H1 (cell line): Measurements from ENCODE around the gene MGRN1. TPM values are rescaled to one million over a fixed set of nuclear protein-coding genes. Genes with fewer than 3 reads are reported as not detected.

Source experiments
- CHD1 ChIP-seq: IDR thresholded peaks from 2 replicates; pipeline ENCODE4 v1.6.1; 2012; ENCODE audit warnings: low read depth, low read length, improper control_type of control experiment
- CHD7 ChIP-seq: fragments of 300-600 bp; sonication (generic); IDR thresholded peaks from 2 replicates; pipeline ENCODE4 v1.7.1; 2012; ENCODE audit warnings: low read length, moderate library complexity, mild to moderate bottlenecking, inconsistent platforms; ENCODE audit not compliant: insufficient replicate concordance
- GABPA ChIP-seq: IDR thresholded peaks from 2 replicates; pipeline ENCODE4 v1.6.1; 2011; ENCODE audit warnings: mild to moderate bottlenecking, low read length, moderate library complexity, borderline replicate concordance; ENCODE audit not compliant: insufficient read depth
- KDM1A ChIP-seq: fragments of 200-600, 300-600 bp; sonication (generic); IDR thresholded peaks from 2 replicates; pipeline ENCODE4 v1.7.1; 2016; ENCODE audit warnings: mild to moderate bottlenecking, low read length, borderline replicate concordance
- NRF1 ChIP-seq: IDR thresholded peaks from 2 replicates; pipeline ENCODE4 v1.6.1; 2011; ENCODE audit warnings: mild to moderate bottlenecking, low read depth, low read length, improper control_type of control experiment
- PHF8 ChIP-seq: fragments of 200-600 bp; sonication (generic); conservative IDR thresholded peaks from 2 replicates; pipeline ENCODE4 v1.7.1; 2012; ENCODE audit warnings: low read depth, mild to moderate bottlenecking, inconsistent platforms, low read length, moderate library complexity
- POLR2A ChIP-seq, 2 experiments: IDR thresholded peaks; 1 replicate in 1 of 2; 2 replicates in 1 of 2; pipeline ENCODE4 v1.6.1; 2011; ENCODE audit warnings: low read depth in 2 of 2, low read length in 2 of 2, mild to moderate bottlenecking in 2 of 2; ENCODE audit errors: control extremely low read depth in 1 of 2
- TAF7 ChIP-seq: optimal IDR thresholded peaks from 2 replicates; pipeline ENCODE3; 2011; ENCODE audit warnings: low read depth, mild to moderate bottlenecking, inconsistent platforms, low read length, moderate library complexity, borderline replicate concordance
- polyA plus RNA-seq, 7 experiments: library from polyadenylated mRNA; depleted of rRNA in 3 of 7; stranded (reverse) in 5 of 7; unstranded in 2 of 7; fragments of >200 nt in 5 of 7; fragments of 200-250 nt in 2 of 7; gene quantifications; 1 replicate in 5 of 7; 2 replicates in 1 of 7; 4 replicates in 1 of 7; pipeline versions ENCODE4 v1.2.1 to v1.2.3, GENCODE V29; 2011 to 2013; ENCODE audit warnings: missing spikeins in 2 of 7, mixed read lengths in 2 of 7
- total RNA-seq: library from RNA; stranded (reverse); fragmentation: NEBNext Ultra II Directional; extraction: Animal tissue kit (Norgen Biotek cat#: 25700); gene quantifications from 2 replicates; pipeline ENCODE4 v1.2.1, GENCODE V29; 2021

Gene MGRN1
- total and polyA plus RNA-seq, 2 of the 8 experiments (the other 6 are each of a cell fraction or from before 2014, with no cell fraction given), result 15.0 to 82.3 TPM

DNA sequence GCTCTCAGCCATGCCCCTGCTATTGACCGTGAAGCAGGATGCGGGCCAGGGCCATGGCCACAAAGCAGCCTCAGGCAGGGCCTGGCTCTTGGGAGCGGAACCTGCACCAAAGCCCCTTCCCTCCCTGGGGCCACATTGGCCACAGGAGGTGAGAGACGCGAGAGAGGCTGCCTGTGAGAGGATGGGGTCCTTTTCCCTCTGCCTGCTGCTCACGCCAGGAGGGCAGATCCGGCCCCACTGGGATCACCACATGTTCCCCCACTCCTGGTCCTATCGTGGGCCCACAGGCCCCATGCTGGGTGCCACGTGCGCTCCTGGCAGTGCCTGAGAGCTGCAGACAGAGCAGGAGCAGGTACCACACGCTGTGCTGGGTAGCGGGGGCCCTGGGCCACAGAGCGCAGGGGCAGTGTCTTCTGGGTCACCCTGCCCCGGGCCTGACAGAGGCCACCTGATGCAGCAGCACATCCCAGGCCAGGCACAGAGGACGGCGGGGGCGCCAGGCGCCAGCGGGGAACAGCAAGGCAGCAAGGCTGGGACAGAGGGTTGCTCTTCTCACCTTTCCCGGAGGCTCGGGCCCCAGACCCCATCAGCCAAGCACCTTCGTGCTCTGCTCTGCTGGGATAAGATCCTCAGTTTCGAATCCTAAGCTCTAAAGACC, 59.6 kb downstream of the MGRN1 start (continued):
- TF ChIP-seq NRF1 (no peak), GABPA (no peak), CHD1 (no peak), CHD7 (no peak), KDM1A (no peak), PHF8 (no peak), TAF7 (no peak), POLR2A (IDR thresholded peaks at IDR 0.05; ENCODE audit: control extremely low read depth in 1 of 2, low read depth in 2 of 2, low read length in 2 of 2) (no peak)
- TF ChIP-seq, all 59 proteins: peak for 0
